ENCODE data around the gene RBM11. TPM values are rescaled to one million over a fixed set of nuclear protein-coding genes. Genes with fewer than 3 reads are reported as not detected.

RBM11 gene
- polyA plus RNA-seq, 1 donor (not counting 4 experiments of a cell fraction or from before 2014, with no cell fraction given) = 0.55 TPM

DNA sequence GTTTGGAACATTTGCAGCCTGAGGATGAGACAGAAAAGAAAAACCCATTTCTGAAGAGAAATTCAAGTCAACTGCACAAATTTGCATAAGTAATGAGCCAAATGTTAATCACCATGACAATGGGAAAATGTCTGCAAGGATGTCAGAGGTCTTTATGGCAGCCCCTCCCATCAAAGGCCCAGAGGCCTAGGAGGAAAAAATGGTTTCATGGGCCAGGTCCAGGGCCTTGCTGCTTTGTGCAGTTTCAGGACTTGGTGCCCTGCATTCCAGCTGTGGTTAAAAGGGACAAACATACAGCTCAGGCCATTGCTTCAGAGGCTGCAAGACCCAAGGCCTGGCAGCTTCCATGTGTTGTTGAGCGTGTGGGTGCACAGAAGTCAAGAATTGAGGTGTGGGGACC, 13.4 kb downstream of the RBM11 start:
- dilution Hi-C loops (cut with MboI; ENCODE audit: extremely low pct_ligation_motif_present, low sequenced_read_pairs) = no loop called here

DNA sequence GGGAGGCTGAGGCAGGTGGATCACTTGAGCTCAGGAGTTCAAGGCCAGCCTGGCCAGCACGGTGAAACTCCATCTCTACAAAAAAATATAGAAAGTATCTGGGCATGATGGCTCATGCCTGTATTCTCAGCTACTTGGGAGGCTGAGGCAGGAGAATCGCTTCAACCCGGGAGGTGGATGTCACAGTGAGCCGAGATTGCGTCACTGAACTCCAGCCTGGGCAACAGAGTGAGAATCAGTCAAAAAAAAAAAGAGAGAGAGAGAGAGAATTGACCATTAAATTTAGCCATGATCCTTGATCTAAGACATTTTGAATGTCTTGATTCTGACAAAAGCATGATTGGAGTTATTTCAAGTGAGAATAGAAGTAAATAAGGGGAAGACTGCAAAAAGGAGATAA, 19.1 kb downstream of the RBM11 start:
- Histone ChIP-seq H3K36me3 (ENCODE audit: control insufficient read depth in 2 of 2, extremely low read depth in 1 of 2, insufficient read depth in 2 of 2, low read length in 2 of 2) (no peaks in the 10 kb centered on the region), H3K9me1 (ENCODE audit: control insufficient read depth, extremely low read depth, insufficient read depth, low read length) (no peaks in the 10 kb centered on the region), H3K9me3 (ENCODE audit: control insufficient read depth, low read depth, low read length) (no peaks in the 10 kb centered on the region), H3K27me3 (ENCODE audit: control insufficient read depth, extremely low read depth, insufficient read depth, low read length) (no peaks in the 10 kb centered on the region), H2AFZ (ENCODE audit: control insufficient read depth, low read length) (no peak overlapping the region), H3K4me3 (ENCODE audit: control insufficient read depth in 2 of 3, extremely low read depth in 1 of 3, insufficient read depth in 2 of 3, low read depth in 1 of 3, low read length in 3 of 3) (no peak overlapping the region), H3K79me2 (ENCODE audit: control insufficient read depth, insufficient read depth, low read length) (no peaks in the 10 kb centered on the region), H3K27ac (ENCODE audit: control insufficient read depth, insufficient read depth, low read length) (no peak overlapping the region), H3K4me2 (ENCODE audit: control insufficient read depth, extremely low read depth, insufficient read depth, low read depth, low read length) (no peak overlapping the region), H3K4me1 (ENCODE audit: control insufficient read depth, extremely low read depth, insufficient read depth, low read length) (no peaks in the 10 kb centered on the region), H4K20me1 (ENCODE audit: control insufficient read depth, extremely low read depth, insufficient read depth, low read length) (no peaks in the 10 kb centered on the region), H3K9ac (ENCODE audit: control insufficient read depth, extremely low read depth, insufficient read depth, low read length) (no peak overlapping the region)
- no peak for DNase-seq (ENCODE audit: low read depth, low spot score)
- dilution Hi-C loops (cut with MboI; ENCODE audit: extremely low pct_ligation_motif_present, low sequenced_read_pairs) = no loop called here
- TF ChIP-seq EZH2 (IDR thresholded peaks at IDR 0.05; ENCODE audit: low read length) = no peak
- FAIRE-seq = no peak

More for the DNA sequence above, 13.4 kb downstream of the RBM11 start:
- no peaks in the 10 kb centered on the region for H3K9me3 ChIP-seq (ENCODE audit: control insufficient read depth, low read depth, low read length)
- FAIRE-seq (no peak), DNase-seq (ENCODE audit: low read depth, low spot score) (no peak)
- H3K4me2 ChIP-seq (ENCODE audit: control insufficient read depth, extremely low read depth, insufficient read depth, low read depth, low read length) = no peak overlapping the region
- no peaks in the 10 kb centered on the region for H3K36me3 ChIP-seq (ENCODE audit: control insufficient read depth in 2 of 2, extremely low read depth in 1 of 2, insufficient read depth in 2 of 2, low read length in 2 of 2)
- H2AFZ ChIP-seq (ENCODE audit: control insufficient read depth, low read length) = no peak overlapping the region
- no peaks in the 10 kb centered on the region for H3K9me1 ChIP-seq (ENCODE audit: control insufficient read depth, extremely low read depth, insufficient read depth, low read length)
- H3K27ac ChIP-seq (ENCODE audit: control insufficient read depth, insufficient read depth, low read length) = no peak overlapping the region
- H3K27me3 ChIP-seq (ENCODE audit: control insufficient read depth, extremely low read depth, insufficient read depth, low read length) = no peaks in the 10 kb centered on the region
- H3K4me3 ChIP-seq (ENCODE audit: control insufficient read depth in 2 of 3, extremely low read depth in 1 of 3, insufficient read depth in 2 of 3, low read depth in 1 of 3, low read length in 3 of 3) = no peak overlapping the region
- H4K20me1 ChIP-seq (ENCODE audit: control insufficient read depth, extremely low read depth, insufficient read depth, low read length) = no peaks in the 10 kb centered on the region
- TF ChIP-seq, protein P1, sequence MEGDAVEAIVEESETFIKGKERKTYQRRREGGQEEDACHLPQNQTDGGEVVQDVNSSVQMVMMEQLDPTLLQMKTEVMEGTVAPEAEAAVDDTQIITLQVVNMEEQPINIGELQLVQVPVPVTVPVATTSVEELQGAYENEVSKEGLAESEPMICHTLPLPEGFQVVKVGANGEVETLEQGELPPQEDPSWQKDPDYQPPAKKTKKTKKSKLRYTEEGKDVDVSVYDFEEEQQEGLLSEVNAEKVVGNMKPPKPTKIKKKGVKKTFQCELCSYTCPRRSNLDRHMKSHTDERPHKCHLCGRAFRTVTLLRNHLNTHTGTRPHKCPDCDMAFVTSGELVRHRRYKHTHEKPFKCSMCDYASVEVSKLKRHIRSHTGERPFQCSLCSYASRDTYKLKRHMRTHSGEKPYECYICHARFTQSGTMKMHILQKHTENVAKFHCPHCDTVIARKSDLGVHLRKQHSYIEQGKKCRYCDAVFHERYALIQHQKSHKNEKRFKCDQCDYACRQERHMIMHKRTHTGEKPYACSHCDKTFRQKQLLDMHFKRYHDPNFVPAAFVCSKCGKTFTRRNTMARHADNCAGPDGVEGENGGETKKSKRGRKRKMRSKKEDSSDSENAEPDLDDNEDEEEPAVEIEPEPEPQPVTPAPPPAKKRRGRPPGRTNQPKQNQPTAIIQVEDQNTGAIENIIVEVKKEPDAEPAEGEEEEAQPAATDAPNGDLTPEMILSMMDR (optimal IDR thresholded peaks at IDR 0.05 in 1 of 3, IDR thresholded peaks at IDR 0.05 in 1 of 3, conservative IDR thresholded peaks at IDR 0.05 in 1 of 3; ENCODE audit: extremely low read depth in 1 of 3, insufficient read depth in 2 of 3, low read length in 3 of 3) = no peak
- TF ChIP-seq EZH2 (IDR thresholded peaks at IDR 0.05; ENCODE audit: low read length) = no peak
- H3K79me2 ChIP-seq (ENCODE audit: control insufficient read depth, insufficient read depth, low read length) = no peaks in the 10 kb centered on the region
- no peaks in the 10 kb centered on the region for H3K4me1 ChIP-seq (ENCODE audit: control insufficient read depth, extremely low read depth, insufficient read depth, low read length)
- no peak overlapping the region for H3K9ac ChIP-seq (ENCODE audit: control insufficient read depth, extremely low read depth, insufficient read depth, low read length)

DNA sequence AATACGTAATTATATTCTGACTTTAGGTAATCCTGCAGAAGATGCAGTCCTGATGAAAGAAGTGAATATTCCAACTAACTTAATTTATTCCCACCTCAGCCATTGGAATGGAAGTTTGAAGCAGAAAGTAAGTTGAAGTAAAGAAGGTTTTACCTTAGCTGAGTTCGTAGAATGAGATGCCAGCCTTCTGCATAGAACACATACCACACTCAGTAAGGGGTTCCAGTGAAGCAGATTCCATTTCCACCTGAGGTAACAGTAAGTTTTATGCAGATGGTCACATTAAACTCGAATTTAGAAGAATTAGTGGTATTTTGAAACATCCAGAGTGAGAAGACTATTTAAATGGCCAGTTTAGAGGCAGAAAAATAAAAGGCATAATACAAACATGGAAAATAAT, 20.2 kb downstream of the RBM11 start:
- no peak overlapping the region for H3K4me2 ChIP-seq (ENCODE audit: control insufficient read depth, extremely low read depth, insufficient read depth, low read depth, low read length)
- no peaks in the 10 kb centered on the region for H3K79me2 ChIP-seq (ENCODE audit: control insufficient read depth, insufficient read depth, low read length)
- dilution Hi-C loops (cut with MboI; ENCODE audit: extremely low pct_ligation_motif_present, low sequenced_read_pairs) = no loop called here
- no peaks in the 10 kb centered on the region for H3K9me3 ChIP-seq (ENCODE audit: control insufficient read depth, low read depth, low read length)
- no peak overlapping the region for H2AFZ ChIP-seq (ENCODE audit: control insufficient read depth, low read length)
- no peaks in the 10 kb centered on the region for H4K20me1 ChIP-seq (ENCODE audit: control insufficient read depth, extremely low read depth, insufficient read depth, low read length)
- TF ChIP-seq, protein P1 (optimal IDR thresholded peaks at IDR 0.05 in 1 of 3, IDR thresholded peaks at IDR 0.05 in 1 of 3, conservative IDR thresholded peaks at IDR 0.05 in 1 of 3; ENCODE audit: extremely low read depth in 1 of 3, insufficient read depth in 2 of 3, low read length in 3 of 3) = no peak
- no peak for TF ChIP-seq EZH2 (IDR thresholded peaks at IDR 0.05; ENCODE audit: low read length)
- no peaks in the 10 kb centered on the region for H3K27me3 ChIP-seq (ENCODE audit: control insufficient read depth, extremely low read depth, insufficient read depth, low read length)
- FAIRE-seq (no peak), DNase-seq (ENCODE audit: low read depth, low spot score) (no peak)
- H3K4me3 ChIP-seq (ENCODE audit: control insufficient read depth in 2 of 3, extremely low read depth in 1 of 3, insufficient read depth in 2 of 3, low read depth in 1 of 3, low read length in 3 of 3) = no peak overlapping the region
- no peak overlapping the region for H3K9ac ChIP-seq (ENCODE audit: control insufficient read depth, extremely low read depth, insufficient read depth, low read length)
- no peak overlapping the region for H3K27ac ChIP-seq (ENCODE audit: control insufficient read depth, insufficient read depth, low read length)
- no peaks in the 10 kb centered on the region for H3K9me1 ChIP-seq (ENCODE audit: control insufficient read depth, extremely low read depth, insufficient read depth, low read length)
- no peaks in the 10 kb centered on the region for H3K36me3 ChIP-seq (ENCODE audit: control insufficient read depth in 2 of 2, extremely low read depth in 1 of 2, insufficient read depth in 2 of 2, low read length in 2 of 2)
- no peaks in the 10 kb centered on the region for H3K4me1 ChIP-seq (ENCODE audit: control insufficient read depth, extremely low read depth, insufficient read depth, low read length)

All from keratinocyte (primary cell).